Activated naive CD8-positive, alpha-beta T cell treated with anti-CD3 and anti-CD28 coated beads, Interleukin-2, amount 50 U/mL, for 16 hours (primary cell): ENCODE data around the gene SERPINA5.
"Not testable (repeated sequence)": the region's sequence is repeated elsewhere in the genome, so short reads cannot be mapped to it uniquely, and the experiment has no call there.

Experiments
- DNase-seq: peaks from one replicate; pipeline ENCODE4 v3.0.0-alpha.2; 2020; ENCODE audit warnings: low read depth, low spot score

The SERPINA5 gene

GRCh38 chr14:94573475-94574277, 7.5 kb upstream of the SERPINA5 start:
- no peak for DNase-seq

- no peak for DNase-seq
Measured at GRCh38 chr14:94574336-94574735, 6.9 kb upstream of the SERPINA5 start.

DNA sequence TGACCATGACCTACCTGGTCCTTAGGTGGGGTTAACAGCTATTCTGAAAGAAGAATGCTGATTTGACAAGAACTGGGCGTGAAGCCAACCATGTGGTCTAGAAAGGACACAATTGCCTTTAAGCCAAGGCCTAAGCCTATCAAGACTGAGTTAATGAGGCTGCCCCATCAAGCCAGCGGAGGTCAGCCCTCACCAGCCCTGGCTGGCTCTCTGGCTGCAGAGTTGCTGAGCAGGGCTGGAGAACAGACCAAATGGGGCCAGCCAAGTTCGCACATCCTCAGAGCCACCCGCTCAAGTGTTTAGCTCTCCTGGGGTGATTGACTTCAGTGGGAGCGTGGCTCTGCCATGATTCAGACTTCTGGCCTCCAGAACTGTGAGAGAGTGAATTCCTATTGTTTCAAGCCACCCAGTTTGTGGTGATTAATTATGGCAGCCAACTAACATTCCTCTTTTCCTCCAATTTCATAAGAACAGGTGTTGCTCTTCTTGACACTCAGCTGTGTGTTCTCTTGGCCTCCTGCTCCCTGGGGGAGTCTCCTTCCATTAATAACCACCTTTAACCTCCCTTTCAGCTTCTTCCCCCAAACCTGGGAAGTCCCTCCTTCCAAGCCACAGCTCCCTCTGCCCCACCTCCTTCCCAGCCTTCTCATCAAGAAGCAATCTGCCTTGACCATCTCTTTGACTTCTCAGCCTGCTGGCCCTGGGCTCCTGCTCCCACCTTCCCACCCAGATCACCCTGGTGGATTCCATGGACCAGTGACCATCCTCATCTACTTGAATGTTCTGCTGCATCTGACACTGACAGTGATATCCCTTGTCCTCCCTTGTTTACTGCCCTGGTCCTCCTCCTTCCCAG, 5.3 kb upstream of the SERPINA5 start:
- no peak for DNase-seq

DNA sequence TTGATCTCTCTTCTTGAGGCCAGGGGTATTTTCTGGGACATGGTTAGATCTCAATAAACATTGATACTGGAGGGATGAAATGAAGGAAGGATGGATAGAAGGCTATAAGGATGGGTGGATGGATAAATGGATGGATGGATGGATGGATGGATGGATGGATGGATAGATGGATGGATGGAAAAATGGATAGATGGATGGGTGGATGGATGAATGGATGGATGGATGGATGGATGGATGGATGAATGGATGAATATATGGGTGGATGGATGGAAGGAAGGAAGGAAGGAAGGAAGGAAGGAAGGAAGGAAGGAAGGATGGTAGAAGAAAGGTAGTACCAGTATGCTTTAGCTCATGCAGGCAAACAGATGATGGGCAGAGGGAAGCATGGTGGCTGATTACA, 3.8 kb upstream of the SERPINA5 start:
- not testable (repeated sequence) for DNase-seq

DNA sequence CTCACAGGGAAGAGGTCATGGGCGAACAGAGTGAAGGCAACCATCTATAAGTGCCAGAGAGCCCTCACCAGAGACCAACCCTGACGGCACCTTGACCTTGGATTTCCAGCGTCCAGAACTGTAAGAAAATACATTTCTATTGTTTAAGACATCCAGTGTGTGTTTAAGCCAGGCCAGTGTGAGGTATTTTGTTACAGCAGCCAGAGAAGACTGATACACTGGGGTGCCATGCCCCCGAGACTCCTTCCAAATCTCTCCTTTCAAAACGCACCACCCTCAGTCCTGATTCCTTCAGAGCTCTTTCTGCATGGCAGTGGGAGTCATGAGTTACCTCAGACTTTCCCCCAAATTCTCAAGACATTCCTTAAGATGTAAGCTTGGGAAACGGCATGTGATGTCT, 2.5 kb upstream of the SERPINA5 start:
- no peak for DNase-seq

- DNase-seq: no peak
Measured at GRCh38 chr14:94582199-94582750, 1.0 kb downstream of the SERPINA5 start.

GRCh38 chr14:94582851-94583250, 1.6 kb downstream of the SERPINA5 start:
- no peak for DNase-seq

DNA sequence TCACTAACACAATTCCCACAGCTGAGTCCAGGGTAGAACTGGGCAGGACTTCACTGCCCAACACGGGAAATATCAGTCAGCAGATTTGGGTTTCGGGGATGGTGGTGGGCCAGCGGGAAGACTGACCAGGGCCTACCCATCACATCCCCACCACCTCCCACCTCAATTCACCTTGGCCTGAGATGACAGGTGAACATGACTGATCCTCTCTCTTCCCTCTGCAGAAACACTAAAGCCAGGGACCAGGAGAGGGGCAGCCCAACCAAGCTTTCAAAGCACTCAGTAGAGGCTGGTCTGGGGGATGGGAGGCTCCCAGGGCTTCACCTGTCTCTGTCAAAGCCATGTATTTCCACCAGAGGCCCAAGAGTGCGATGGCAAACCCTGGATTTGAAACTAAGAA, 2.3 kb downstream of the SERPINA5 start:
- DNase-seq: no peak

GRCh38 chr14:94584591-94585280, 3.5 kb downstream of the SERPINA5 start:
- no peak for DNase-seq

DNA sequence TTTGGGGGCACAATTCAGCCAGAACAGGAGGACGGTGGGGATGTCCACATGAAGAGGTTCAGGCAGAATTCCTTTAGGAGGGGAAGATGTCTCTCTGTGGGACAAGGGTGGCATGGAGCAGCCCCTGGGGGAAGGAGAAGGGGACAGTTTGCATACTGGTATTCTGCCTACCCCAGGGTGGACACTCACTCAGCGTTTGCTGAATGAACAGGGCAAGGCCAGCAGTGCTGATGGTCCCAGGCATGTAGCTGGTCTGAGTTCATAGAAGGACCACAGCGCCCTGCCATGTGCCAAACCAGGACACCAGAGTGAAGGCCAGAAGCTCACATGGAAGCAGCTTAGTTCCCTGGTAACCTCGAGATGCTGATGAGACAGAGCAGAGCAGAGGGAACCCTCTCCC, 5.4 kb downstream of the SERPINA5 start:
- DNase-seq: no peak

GRCh38 chr14:94588311-94588710, 7.1 kb downstream of the SERPINA5 start:
- DNase-seq: no peak

GRCh38 chr14:94591073-94591472, 9.8 kb downstream of the SERPINA5 start:
- no peak for DNase-seq

GRCh38 chr14:94591871-94592270, 10.6 kb downstream of the SERPINA5 start:
- no peak for DNase-seq

GRCh38 chr14:94592457-94592856, 11.2 kb downstream of the SERPINA5 start:
- no peak for DNase-seq

- DNase-seq: no peak
Measured at GRCh38 chr14:94593376-94593748, 12.1 kb downstream of the SERPINA5 start.

- no peak for DNase-seq
Measured at GRCh38 chr14:94593749-94594431, 12.7 kb downstream of the SERPINA5 start.

DNA sequence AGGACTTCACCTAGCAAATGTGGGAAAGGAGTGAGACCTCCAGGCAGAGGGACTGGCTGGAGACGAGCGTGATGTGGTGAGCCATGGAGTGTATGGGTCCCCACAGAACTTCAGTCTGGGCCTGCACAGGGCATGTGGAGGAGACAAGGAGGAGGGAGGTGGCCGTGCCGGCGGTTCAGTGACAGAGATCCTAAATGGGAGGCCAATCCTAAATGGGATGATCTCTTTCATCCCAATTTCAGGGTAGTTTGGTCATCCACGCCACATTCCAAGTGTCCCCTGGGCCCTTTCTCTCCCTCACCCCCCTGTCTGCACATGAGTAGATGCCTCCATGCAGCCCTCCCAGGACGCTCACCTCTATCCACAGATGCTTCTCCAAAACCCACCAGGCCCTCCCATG, 13.2 kb downstream of the SERPINA5 start:
- DNase-seq: no peak

- DNase-seq: no peak
Measured at GRCh38 chr14:94595912-94596311, 14.7 kb downstream of the SERPINA5 start.

DNA sequence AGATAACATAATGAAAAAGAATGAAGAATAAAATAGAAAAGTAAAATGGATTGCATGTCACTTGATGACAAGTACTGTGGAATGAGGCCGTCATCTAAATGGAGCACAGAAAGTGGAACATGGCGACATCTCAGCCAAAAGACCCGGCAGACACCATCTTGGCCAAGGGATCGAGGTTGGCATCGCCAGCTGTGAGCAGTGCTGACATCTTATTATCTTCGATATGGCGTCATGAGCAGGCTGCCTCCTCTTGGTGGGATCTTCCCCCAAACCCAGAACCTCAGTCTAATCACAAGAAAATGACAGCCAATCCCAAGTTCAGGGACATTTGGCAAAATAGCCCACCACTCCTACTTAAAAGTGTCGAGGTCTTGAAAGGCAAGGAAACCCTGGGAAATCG, 15.1 kb downstream of the SERPINA5 start:
- no peak for DNase-seq

DNA sequence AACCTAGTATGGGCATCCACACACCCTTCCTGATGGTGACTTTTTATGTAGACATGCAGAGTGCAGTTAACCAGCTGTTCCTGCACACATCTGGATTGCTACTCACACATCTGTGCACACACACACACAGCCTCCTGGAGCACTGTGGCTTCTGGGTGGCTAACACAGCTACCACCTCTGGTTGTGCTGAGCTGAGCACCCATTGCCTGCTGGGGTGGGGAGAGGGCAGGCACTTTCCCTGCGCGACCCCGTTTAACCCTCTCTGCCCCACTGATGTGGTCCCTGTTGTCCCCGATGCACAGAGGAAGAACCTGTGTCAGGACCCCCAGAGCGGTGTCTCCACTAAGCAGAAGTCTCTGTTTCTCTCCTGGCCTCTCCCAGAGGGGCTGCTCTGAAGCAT, 16.6 kb downstream of the SERPINA5 start:
- no peak for DNase-seq

- DNase-seq: no peak
Measured at GRCh38 chr14:94598506-94598815, 17.2 kb downstream of the SERPINA5 start.
